ENCODE data around the gene CFAP91.

DNA sequence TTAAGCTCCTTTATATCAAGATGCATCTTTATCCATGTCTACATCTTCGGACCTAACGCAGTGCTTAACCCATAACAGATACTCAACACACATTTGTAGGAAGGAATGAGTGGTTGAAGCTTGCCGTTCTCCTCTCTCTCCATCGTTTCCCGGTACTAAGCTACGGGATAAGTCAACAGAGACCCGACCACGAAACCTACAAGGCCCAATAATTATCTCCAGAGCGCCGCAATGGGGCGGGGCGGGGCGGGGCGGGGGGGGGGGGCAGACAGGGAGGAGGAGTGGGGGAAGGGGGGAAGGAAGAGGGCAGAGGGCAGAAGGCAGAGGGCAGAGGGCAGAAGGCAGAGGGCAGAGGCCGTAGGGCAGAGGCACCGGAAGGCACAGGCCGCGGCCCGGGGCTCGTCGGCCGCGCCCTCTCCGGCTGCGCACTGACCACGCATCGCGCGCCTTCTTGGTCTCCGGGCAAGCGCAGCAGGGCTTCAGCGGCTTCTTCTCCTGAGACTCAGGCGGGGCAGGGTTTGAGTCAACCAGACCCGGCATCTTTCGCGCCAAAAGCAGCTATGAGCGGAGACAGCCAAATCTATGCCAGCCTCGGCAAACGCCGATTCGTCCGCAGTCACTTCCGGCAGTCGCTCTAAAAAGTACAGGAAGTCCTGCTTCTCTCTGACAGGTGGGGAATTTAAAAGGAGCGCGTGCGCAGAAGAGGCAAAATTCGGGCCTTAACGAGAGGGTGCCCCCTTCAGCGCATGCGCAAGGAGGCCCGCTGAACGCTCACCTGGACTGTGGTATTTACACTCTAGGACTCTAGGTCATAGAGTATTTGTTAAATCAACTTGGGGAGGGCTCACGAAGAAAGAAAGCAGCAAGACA lies 25.8 kb upstream of the CFAP91 start, which contains the start of gene COX17:
- TF ChIP-seq GATA2 (IDR thresholded peaks at IDR 0.05; ENCODE audit: low read depth, low read length) (no peak), GATA3 (IDR thresholded peaks at IDR 0.05; ENCODE audit: low read depth, low read length) (no peak)
